ENCODE data around the gene NPR2.

NPR2 gene

DNA sequence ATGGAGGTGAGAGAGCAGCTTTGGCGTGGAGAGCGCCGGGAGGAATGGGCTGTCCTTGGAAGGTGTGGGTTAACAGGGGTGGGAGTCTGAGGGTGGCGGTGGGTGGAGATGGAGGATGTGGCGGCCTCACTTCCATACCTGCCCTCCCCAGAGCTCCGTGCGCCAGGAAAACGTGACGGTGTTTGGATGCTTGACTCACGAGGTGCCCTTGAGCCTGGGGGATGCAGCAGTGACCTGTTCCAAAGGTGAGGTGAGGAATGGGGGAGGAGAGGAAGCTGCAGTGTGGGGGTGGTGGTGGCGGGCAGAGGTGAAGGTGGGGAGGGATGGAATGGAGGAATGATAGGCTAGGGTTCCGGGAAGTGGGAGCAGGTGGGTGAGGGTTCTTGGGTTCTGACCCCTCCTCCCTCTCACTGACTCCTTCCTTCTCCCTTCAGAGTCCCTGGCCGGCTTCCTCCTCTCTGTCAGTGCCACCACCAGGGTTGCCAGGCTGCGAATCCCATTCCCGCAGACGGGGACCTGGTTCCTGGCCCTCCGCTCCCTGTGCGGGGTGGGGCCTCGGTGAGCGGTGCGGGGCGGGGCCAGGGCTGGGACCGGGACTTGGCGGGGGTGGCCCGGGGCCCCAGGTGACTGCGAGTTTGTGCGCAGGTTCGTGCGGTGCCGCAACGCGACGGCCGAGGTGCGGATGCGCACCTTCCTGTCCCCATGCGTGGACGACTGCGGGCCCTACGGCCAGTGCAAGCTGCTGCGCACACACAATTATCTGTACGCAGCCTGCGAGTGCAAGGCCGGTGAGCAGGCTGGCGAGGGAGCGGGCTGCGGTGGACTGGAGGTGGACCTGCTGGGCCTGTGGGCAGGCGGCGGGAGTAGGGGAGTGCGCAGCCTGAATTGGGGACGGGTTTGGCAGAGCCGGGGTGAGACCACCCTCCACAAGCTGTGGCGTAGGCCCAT, 54.7 kb downstream of the NPR2 start:
- TF ChIP-seq, protein P1, sequence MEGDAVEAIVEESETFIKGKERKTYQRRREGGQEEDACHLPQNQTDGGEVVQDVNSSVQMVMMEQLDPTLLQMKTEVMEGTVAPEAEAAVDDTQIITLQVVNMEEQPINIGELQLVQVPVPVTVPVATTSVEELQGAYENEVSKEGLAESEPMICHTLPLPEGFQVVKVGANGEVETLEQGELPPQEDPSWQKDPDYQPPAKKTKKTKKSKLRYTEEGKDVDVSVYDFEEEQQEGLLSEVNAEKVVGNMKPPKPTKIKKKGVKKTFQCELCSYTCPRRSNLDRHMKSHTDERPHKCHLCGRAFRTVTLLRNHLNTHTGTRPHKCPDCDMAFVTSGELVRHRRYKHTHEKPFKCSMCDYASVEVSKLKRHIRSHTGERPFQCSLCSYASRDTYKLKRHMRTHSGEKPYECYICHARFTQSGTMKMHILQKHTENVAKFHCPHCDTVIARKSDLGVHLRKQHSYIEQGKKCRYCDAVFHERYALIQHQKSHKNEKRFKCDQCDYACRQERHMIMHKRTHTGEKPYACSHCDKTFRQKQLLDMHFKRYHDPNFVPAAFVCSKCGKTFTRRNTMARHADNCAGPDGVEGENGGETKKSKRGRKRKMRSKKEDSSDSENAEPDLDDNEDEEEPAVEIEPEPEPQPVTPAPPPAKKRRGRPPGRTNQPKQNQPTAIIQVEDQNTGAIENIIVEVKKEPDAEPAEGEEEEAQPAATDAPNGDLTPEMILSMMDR (conservative IDR thresholded peaks at IDR 0.05; ENCODE audit: control insufficient read depth, insufficient read depth, low read depth, low read length): no peak
- no peak overlapping the region for H3K4me3 ChIP-seq (ENCODE audit: control insufficient read depth, low read depth, low read length)
- no peak for DNase-seq (ENCODE audit: low read depth)

DNA sequence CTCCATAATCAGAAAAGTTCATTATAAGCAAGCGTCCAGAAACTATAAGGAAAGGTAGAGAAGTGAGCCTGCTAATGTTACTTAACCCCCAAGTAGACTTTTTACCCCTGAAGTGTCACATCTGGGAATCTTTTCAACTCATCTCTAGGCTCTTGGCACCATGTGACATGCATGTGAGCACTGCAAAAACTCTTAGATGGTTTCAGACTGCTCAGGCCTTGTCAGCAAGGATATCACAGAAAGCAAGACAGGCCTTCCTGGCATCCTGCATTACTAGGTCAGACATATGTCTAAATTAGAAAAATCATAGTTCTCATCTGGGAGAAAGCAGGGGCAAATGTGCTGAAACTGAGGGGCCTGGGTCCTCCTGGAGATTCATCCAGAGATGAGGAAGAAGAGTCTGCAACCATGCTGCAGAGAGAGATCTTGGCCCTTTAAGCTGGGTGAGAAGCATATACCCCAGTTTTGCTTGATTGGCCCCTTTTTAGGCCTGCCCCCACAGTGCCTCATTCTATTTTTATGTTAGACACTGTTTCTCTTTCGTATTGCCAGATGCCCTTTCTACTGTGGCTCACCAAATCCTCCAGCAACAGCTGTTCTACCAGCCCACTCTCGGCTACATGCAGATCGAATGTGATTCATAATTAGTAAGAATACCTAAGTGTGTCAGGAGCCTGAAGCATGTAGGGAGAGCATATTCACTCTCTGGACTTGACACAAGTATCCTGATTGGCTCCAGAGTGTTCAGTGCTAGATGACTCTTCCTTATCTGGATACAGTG, 56.6 kb downstream of the NPR2 start:
- H3K4me3 ChIP-seq (ENCODE audit: control insufficient read depth, low read depth, low read length): no peak overlapping the region
- DNase-seq (ENCODE audit: low read depth): peak; percentile 98
- TF ChIP-seq, protein P1 (conservative IDR thresholded peaks at IDR 0.05; ENCODE audit: control insufficient read depth, insufficient read depth, low read depth, low read length): no peak

DNA sequence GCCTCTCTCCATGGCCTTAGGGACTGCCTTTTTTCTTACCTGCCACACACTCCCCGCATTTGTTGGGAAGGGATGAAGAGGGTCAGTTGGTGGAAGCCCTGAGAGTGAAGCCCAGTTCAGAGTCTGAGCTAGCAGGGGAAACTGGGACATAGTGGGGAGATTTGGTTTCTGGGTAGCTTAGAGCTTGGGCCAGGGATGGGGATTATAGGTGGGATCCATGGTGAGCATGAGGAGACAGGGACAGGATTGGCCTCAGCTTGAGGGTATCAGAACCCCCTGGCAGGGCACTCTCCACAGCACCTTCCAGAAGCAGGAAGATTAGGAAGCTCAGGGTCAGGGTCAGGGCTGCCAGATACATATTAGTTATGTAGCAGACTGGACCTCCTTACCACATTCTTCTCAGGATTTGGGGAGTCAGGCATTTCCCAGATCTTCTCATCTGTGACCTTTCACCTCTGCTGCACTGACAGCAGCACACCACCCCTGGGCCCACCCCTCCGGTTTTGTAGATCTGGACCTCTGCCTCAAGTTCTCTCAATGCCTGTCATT, 61.0 kb downstream of the NPR2 start:
- TF ChIP-seq, protein P1 (conservative IDR thresholded peaks at IDR 0.05; ENCODE audit: control insufficient read depth, insufficient read depth, low read depth, low read length): no peak
- no peak for DNase-seq (ENCODE audit: low read depth)
- H3K4me3 ChIP-seq (ENCODE audit: control insufficient read depth, low read depth, low read length): no peak overlapping the region

DNA sequence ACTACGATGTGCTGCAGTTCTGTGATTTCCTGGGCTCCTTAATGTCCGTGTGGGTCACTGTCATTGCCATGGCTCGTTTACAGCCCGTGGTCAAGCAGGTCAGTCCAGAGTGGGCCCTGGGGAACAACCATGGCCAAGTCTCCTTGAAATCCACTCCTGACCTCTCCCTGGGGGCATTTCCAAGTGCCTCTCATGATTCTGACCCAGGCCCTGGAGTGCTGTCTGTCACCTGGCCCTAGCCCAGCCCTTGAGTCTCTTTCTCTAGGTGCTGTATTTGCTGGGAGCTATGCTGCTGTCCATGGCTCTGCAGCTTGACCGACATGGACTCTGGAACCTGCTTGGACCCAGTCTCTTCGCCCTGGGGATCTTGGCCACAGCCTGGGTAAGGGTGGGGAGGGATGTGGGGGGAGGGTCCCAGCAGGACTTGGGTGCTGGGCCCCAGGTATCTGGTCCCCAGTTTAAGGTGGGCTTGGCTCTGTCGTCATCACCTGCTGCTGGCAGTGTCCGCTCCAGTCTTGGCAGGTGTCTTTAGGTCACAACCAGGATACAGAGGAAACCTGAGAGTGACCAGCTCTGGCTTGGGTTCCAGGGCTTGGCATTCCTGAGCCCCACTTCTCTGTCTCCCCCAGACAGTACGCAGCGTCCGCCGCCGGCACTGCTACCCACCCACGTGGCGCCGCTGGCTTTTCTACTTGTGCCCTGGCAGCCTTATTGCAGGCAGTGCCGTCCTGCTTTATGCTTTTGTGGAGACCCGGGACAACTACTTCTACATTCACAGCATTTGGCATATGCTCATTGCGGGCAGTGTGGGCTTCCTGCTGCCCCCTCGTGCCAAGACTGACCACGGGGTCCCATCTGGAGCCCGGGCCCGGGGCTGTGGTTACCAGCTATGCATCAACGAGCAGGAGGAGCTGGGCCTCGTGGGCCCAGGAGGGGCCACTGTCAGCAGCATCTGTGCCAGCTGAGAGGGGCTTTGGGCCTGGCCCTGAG, 61.8 kb downstream of the NPR2 start:
- H3K4me3 ChIP-seq (ENCODE audit: control insufficient read depth, low read depth, low read length): no peak overlapping the region
- DNase-seq (ENCODE audit: low read depth): no peak
- TF ChIP-seq, protein P1 (conservative IDR thresholded peaks at IDR 0.05; ENCODE audit: control insufficient read depth, insufficient read depth, low read depth, low read length): no peak

DNA sequence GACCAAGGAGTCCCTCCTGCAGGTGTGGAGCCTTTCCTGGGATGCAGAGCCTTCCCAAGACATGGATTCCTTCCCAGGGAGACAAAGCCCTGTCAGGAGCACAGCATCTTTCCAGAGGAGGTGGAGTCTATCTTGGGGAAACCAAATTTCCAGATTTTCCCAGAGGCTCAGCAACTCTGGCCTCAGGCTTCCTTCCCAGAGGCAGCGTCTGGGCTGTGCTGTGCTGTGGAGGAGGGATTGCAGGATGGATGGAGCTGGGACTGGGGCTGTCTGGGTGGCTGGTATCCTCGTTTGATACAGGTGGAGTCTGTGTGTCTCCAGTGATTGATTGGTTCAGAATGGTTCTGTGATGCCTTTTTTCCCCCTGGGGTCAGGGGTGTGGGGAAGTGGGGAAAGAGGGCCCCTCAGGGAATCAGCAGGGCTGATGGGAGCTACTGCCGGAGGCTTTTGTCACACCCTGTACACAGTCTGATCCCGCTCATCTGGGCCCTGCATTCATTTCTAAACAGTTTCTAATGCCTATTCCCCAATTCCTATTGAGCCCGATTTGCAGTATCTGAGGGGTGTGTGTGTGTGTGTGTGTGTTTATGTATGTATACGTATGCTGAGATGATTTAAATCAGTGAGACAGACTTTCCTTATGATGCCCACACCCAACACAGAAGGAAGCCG, 62.8 kb downstream of the NPR2 start:
- TF ChIP-seq, protein P1 (conservative IDR thresholded peaks at IDR 0.05; ENCODE audit: control insufficient read depth, insufficient read depth, low read depth, low read length): no peak
- no peak overlapping the region for H3K4me3 ChIP-seq (ENCODE audit: control insufficient read depth, low read depth, low read length)
- no peak for DNase-seq (ENCODE audit: low read depth)
